Neutrophil (primary cell): Measurements from ENCODE around the gene MRPL14.
"Not testable (repeated sequence)": the region's sequence is repeated elsewhere in the genome, so short reads cannot be mapped to it uniquely, and the experiment has no call there.

ENCODE experiments used
- H3K27ac ChIP-seq: fragments of 200-600 bp; sonication (generic); 2 replicates; pipeline ENCODE4 v1.5.1; 2016; ENCODE audit warnings: mild to moderate bottlenecking, moderate library complexity
- H3K27me3 ChIP-seq: fragments of 200-600 bp; sonication (generic); 2 replicates; pipeline ENCODE4 v1.6.0; 2016; ENCODE audit warnings: mild to moderate bottlenecking
- H3K36me3 ChIP-seq: fragments of 200-600 bp; sonication (generic); 2 replicates; pipeline ENCODE4 v1.5.1; 2017
- H3K4me1 ChIP-seq, 2 experiments: fragments of 200-600 bp in 1 of 2; sonication (generic) in 1 of 2; 1 replicate in 1 of 2; 2 replicates in 1 of 2; pipeline versions ENCODE4 v1.5.1 to v1.6.1; 2013 to 2016; ENCODE audit warnings: low read depth in 1 of 2, low read length in 1 of 2, mild to moderate bottlenecking in 1 of 2, moderate library complexity in 1 of 2; ENCODE audit not compliant: control insufficient read depth in 1 of 2, insufficient read depth in 1 of 2
- H3K4me3 ChIP-seq, 2 experiments: fragments of 200-600 bp in 1 of 2; sonication (generic) in 1 of 2; 1 replicate in 1 of 2; 2 replicates in 1 of 2; pipeline ENCODE4 v1.5.1; 2013 to 2016; ENCODE audit warnings: low read depth in 1 of 2, low read length in 1 of 2, mild to moderate bottlenecking in 1 of 2, moderate library complexity in 1 of 2
- H3K9me3 ChIP-seq: fragments of 200-600 bp; sonication (generic); 2 replicates; pipeline ENCODE4 v1.5.1; 2016
- CTCF ChIP-seq: fragments of 200-600 bp; sonication (generic); IDR thresholded peaks from 2 replicates; pipeline ENCODE4 v1.5.1; 2016; ENCODE audit warnings: antibody characterized with exemption

The MRPL14 gene

GRCh38 chr6:44094403-44095242 lies 32.6 kb downstream of the MRPL14 start:
- Histone ChIP-seq H3K27me3 (no peaks in the 10 kb centered on the region), H3K36me3 (no peaks in the 10 kb centered on the region), H3K4me1 (no peaks in the 10 kb centered on the region), H3K4me3 (no peak overlapping the region), H3K27ac (no peak overlapping the region), H3K9me3 (no peaks in the 10 kb centered on the region)
- TF ChIP-seq CTCF: no peak

- TF ChIP-seq CTCF: no peak
- Histone ChIP-seq H3K36me3 (no peaks in the 10 kb centered on the region), H3K4me1 (no peaks in the 10 kb centered on the region), H3K4me3 (no peak overlapping the region), H3K27me3 (no peaks in the 10 kb centered on the region), H3K9me3 (no peaks in the 10 kb centered on the region), H3K27ac (no peak overlapping the region)
Observed at GRCh38 chr6:44093750-44094402, 33.4 kb downstream of the MRPL14 start.

- H3K27ac ChIP-seq: no peak overlapping the region
- no peaks in the 10 kb centered on the region for H3K36me3 ChIP-seq
- TF ChIP-seq CTCF: no peak
- H3K27me3 ChIP-seq: no peaks in the 10 kb centered on the region
- no peaks in the 10 kb centered on the region for H3K9me3 ChIP-seq
- no peaks in the 10 kb centered on the region for H3K4me1 ChIP-seq
- H3K4me3 ChIP-seq: no peak overlapping the region
Observed at GRCh38 chr6:44093066-44093465, 34.2 kb downstream of the MRPL14 start.

GRCh38 chr6:44091981-44092884 lies 35.0 kb downstream of the MRPL14 start:
- TF ChIP-seq CTCF: no peak

GRCh38 chr6:44091356-44091755 lies 35.9 kb downstream of the MRPL14 start:
- not testable (repeated sequence) for H3K27ac ChIP-seq, H3K4me1 ChIP-seq, H3K36me3 ChIP-seq, H3K4me3 ChIP-seq, H3K27me3 ChIP-seq, H3K9me3 ChIP-seq

More at GRCh38 chr6:44091981-44092884, 35.0 kb downstream of the MRPL14 start:
- H3K27ac ChIP-seq: no peak overlapping the region
- H3K36me3 ChIP-seq: no peaks in the 10 kb centered on the region
- no peak overlapping the region for H3K4me3 ChIP-seq
- H3K27me3 ChIP-seq: no peaks in the 10 kb centered on the region
- H3K9me3 ChIP-seq: no peaks in the 10 kb centered on the region
- no peaks in the 10 kb centered on the region for H3K4me1 ChIP-seq
